GM12891 (cell line): ENCODE measurements around the gene UGT1A7.
"Not testable (repeated sequence)": the region's sequence is repeated elsewhere in the genome, so short reads cannot be mapped to it uniquely, and the experiment has no call there.

Experiments
- PAX5 ChIP-seq: IDR thresholded peaks from 2 replicates; pipeline ENCODE4 v1.6.1; 2011; ENCODE audit warnings: low read length, moderate library complexity, mild to moderate bottlenecking; ENCODE audit not compliant: insufficient read depth, severe bottlenecking
- POLR2A ChIP-seq: IDR thresholded peaks from 2 replicates; pipeline ENCODE4 v1.6.1; 2011; ENCODE audit warnings: low read depth, low read length, control low read depth
- POLR2AphosphoS5 ChIP-seq: IDR thresholded peaks from 2 replicates; pipeline ENCODE4 v1.6.1; 2011; ENCODE audit warnings: low read depth, low read length, control low read depth
- TAF1 ChIP-seq: IDR thresholded peaks from 2 replicates; pipeline ENCODE4 v1.6.1; 2011; ENCODE audit warnings: low read depth, low read length, control low read depth

DNA sequence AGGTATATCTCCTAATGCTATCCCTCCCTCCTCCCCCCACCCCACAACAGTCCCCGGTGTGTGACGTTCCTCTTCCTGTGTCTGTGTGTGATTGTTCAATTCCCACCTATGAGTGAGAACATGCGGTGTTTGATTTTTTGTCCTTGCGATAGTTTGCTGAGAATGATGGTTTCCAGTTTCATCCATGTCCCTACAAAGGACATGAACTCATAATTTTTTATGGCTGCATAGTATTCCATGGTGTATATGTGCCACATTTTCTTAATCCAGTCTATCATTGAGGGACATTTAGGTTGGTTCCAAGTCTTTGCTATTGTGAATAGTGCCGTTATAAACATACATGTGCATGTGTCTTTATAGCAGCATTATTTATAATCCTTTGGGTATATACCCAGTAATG lies 19.1 kb downstream of the UGT1A7 start:
- TF ChIP-seq TAF1, POLR2A, POLR2AphosphoS5, PAX5: not testable (repeated sequence)
